K562 (cell line): ENCODE measurements around the gene ZNF546. TPM values are rescaled to one million over a fixed set of nuclear protein-coding genes. Genes with fewer than 3 reads are reported as not detected.
A peak's percentile ranks its signal among the peaks of the same experiment; 100 is the strongest.

Experiments
- AFF1 ChIP-seq, 2 experiments: fragments of 450-650 bp; IDR thresholded peaks; 2 replicates each; pipeline ENCODE4 v1.6.1; 2018; ENCODE audit warnings: mild to moderate bottlenecking in 2 of 2, low read depth in 1 of 2; ENCODE audit not compliant: partially characterized antibody in 2 of 2
- CBFA2T3 ChIP-seq: fragments of 450-650 bp; IDR thresholded peaks from 2 replicates; pipeline ENCODE4 v1.6.1; 2017
- E2F1 ChIP-seq: sonication (generic); formaldehyde crosslinking; IDR thresholded peaks from 2 replicates; pipeline ENCODE4 v1.8.1; 2023; ENCODE audit warnings: mild to moderate bottlenecking, missing genetic modification reagents, moderate library complexity
- KLF1 ChIP-seq: fragments of 450-650 bp; IDR thresholded peaks from 2 replicates; pipeline ENCODE4 v1.6.1; 2016; ENCODE audit warnings: missing genetic modification characterization, missing compliant biosample characterization
- MAX ChIP-seq: sonication (generic); formaldehyde crosslinking; IDR thresholded peaks from 2 replicates; pipeline ENCODE4 v1.9.0; 2022; ENCODE audit warnings: mild to moderate bottlenecking, missing genetic modification reagents
- MECOM ChIP-seq: fragments of 250-450 bp; sonication (Bioruptor Pico); IDR thresholded peaks from 2 replicates; pipeline ENCODE4 v1.8.0; 2022; ENCODE audit warnings: inconsistent platforms
- MLLT1 ChIP-seq, 2 experiments: fragments of 450-650 bp; IDR thresholded peaks; 2 replicates each; pipeline ENCODE4 v1.6.1; 2016
- NBN ChIP-seq: fragments of 450-650 bp; IDR thresholded peaks from 2 replicates; pipeline ENCODE4 v1.6.1; 2016; ENCODE audit warnings: low read depth, mild to moderate bottlenecking
- NONO ChIP-seq, 2 experiments: fragments of 200-400 bp in 1 of 2; fragments of 450-650 bp in 1 of 2; formaldehyde crosslinking in 1 of 2; IDR thresholded peaks; 2 replicates each; pipeline ENCODE4 v1.6.1; 2017; ENCODE audit warnings: low read depth in 2 of 2, mild to moderate bottlenecking in 2 of 2, moderate library complexity in 2 of 2, low read length in 1 of 2
- RFX5 ChIP-seq: IDR thresholded peaks from 2 replicates; pipeline ENCODE4 v1.6.1; 2011; ENCODE audit warnings: low read depth, mild to moderate bottlenecking, improper control_type of control experiment, low read length
- SMC3 ChIP-seq: conservative IDR thresholded peaks from 2 replicates; pipeline ENCODE4 v1.6.1; 2011; ENCODE audit warnings: low read depth, low read length, improper control_type of control experiment; ENCODE audit not compliant: insufficient read depth
- SREBF2 ChIP-seq: sonication (generic); formaldehyde crosslinking; IDR thresholded peaks from 2 replicates; pipeline ENCODE4 v1.4.0; 2020; ENCODE audit warnings: mild to moderate bottlenecking, missing genetic modification reagents
- STAT5A ChIP-seq: IDR thresholded peaks from 2 replicates; pipeline ENCODE4 v1.6.1; 2012; ENCODE audit warnings: low read length, inconsistent platforms, borderline replicate concordance
- ZNF12 ChIP-seq: sonication (generic); formaldehyde crosslinking; IDR thresholded peaks from 2 replicates; pipeline ENCODE4 v1.4.0; 2020; ENCODE audit warnings: mild to moderate bottlenecking, missing genetic modification reagents
- ZNF143 ChIP-seq: sonication (generic); formaldehyde crosslinking; IDR thresholded peaks from 2 replicates; pipeline ENCODE4 v1.9.0; 2022; ENCODE audit warnings: mild to moderate bottlenecking, missing genetic modification reagents
- ZNF232 ChIP-seq: sonication (generic); formaldehyde crosslinking; IDR thresholded peaks from 2 replicates; pipeline ENCODE4 v1.8.0; 2022; ENCODE audit warnings: mild to moderate bottlenecking, missing genetic modification reagents
- ZNF263 ChIP-seq: sonication (generic); formaldehyde crosslinking; IDR thresholded peaks from 2 replicates; pipeline ENCODE4 v1.8.0; 2022; ENCODE audit warnings: mild to moderate bottlenecking, missing genetic modification reagents, borderline replicate concordance
- ZSCAN29 ChIP-seq: fragments of 450-650 bp; IDR thresholded peaks from 2 replicates; pipeline ENCODE4 v1.6.1; 2017
- polyA plus RNA-seq, 8 experiments: library from polyadenylated mRNA; depleted of rRNA in 4 of 8; stranded (reverse) in 5 of 8; unstranded in 3 of 8; fragments of >200 nt; fragmentation: Nextera tagmentation in 2 of 8; fragmentation: Illumina TruSeq in 1 of 8; extraction: Ambion mirVana in 2 of 8; extraction: Trizol in 1 of 8; gene quantifications; 2 replicates each; pipeline versions ENCODE4 v1.2.1 to v1.2.3, GENCODE V29; 2011 to 2014; ENCODE audit warnings: inconsistent platforms in 1 of 8, missing spikeins in 1 of 8
- total RNA-seq, 7 experiments: library from RNA; depleted of rRNA in 6 of 7; stranded (reverse); fragments of >200 nt in 6 of 7; fragmentation: Illumina TruSeq in 2 of 7; extraction: Trizol in 2 of 7; gene quantifications; 2 replicates each; pipeline versions ENCODE4 v1.2.1 to v1.2.3, GENCODE V29; 2011 to 2021; ENCODE audit warnings: low replicate concordance in 1 of 7

ZNF546 gene
- total and polyA plus RNA-seq, 9 of the 15 experiments (the other 6 are each of a cell fraction or from before 2014, with no cell fraction given), result 0.73 to 5.1 (median 2.2) TPM

GRCh38 chr19:39970675-39971379 is 26.0 kb upstream of the ZNF546 start, which contains the start of gene PSMC4 (continued):
- TF ChIP-seq MAX (CRISPR knock-in tag) (peak; percentile 98), NONO (IDR thresholded peaks at IDR 0.05; ENCODE audit: low read depth in 2 of 2, low read length in 1 of 2) (no peak), NBN (no peak), ZNF263 (CRISPR knock-in tag) (peak; percentile 68; the same call in 1 of the 2 replicates), KLF1 (tag) (no peak), ZNF232 (CRISPR knock-in tag) (no peak), CBFA2T3 (no peak), RFX5 (0 out of 2 replicates have a peak, but pooled peaks have one; percentile 5), E2F1 (CRISPR knock-in tag) (peak; percentile 87), MECOM (no peak), ZSCAN29 (no peak), SMC3 (peak; percentile 62), STAT5A (no peak; the same call in 1 of the 2 replicates), ZNF143 (CRISPR knock-in tag) (peak; percentile 98), ZNF12 (CRISPR knock-in tag) (no peak), MLLT1 (IDR thresholded peaks at IDR 0.05) (0 out of 4 replicates have a peak, but pooled peaks of 1 of the 2 experiments have one; percentile 68), SREBF2 (CRISPR knock-in tag) (no peak), AFF1 (IDR thresholded peaks at IDR 0.05; ENCODE audit: low read depth in 1 of 2, partially characterized antibody in 2 of 2) (peak in 1 of 2 experiments; percentile 87)
